OCI-LY7 (cell line): ENCODE data around the gene GRM4. TPM values are rescaled to one million over a fixed set of nuclear protein-coding genes. Genes with fewer than 3 reads are reported as not detected.
"Not testable (repeated sequence)": the region's sequence is repeated elsewhere in the genome, so short reads cannot be mapped to it uniquely, and the experiment has no call there.

ENCODE experiments used
- BruUV-seq: library from RNA; stranded (reverse); fragments of 400-500 nt; replicated peaks from 2 replicates; lab custom pipeline; 2021; lab: Mats Ljungman, UMichigan
- CTCF ChIA-PET: fragments of 300-600 bp; sonication (Branson Sonifier 250); formaldehyde crosslinking; loops from one replicate; lab custom pipeline; 2022; ENCODE audit warnings: antibody characterized with exemption; ENCODE audit not compliant: unreplicated experiment; lab: Charles Lee
- POLR2A ChIA-PET: fragments of 300-600 bp; sonication (Branson Sonifier 250); formaldehyde crosslinking; loops from one replicate; lab custom pipeline; 2022; ENCODE audit warnings: antibody characterized with exemption; lab: Charles Lee
- DNase-seq: peaks from one replicate; pipeline ENCODE4 v3.0.0-alpha.2; 2015; ENCODE audit warnings: low spot score
- H2AFZ ChIP-seq: fragments of 200-600 bp; sonication (generic), shearing (Covaris generic); 2 replicates; pipeline ENCODE4 v1.6.1; 2014; ENCODE audit warnings: mild to moderate bottlenecking, antibody characterized with exemption, low read length, moderate library complexity
- H3K27ac ChIP-seq: fragments of 200-600 bp; sonication (generic); 2 replicates; pipeline ENCODE4 v1.5.1; 2014; ENCODE audit warnings: mixed run types, low read depth, mild to moderate bottlenecking, moderate library complexity, low read length, inconsistent platforms; ENCODE audit not compliant: poor library complexity, severe bottlenecking
- H3K36me3 ChIP-seq: fragments of 200-600 bp; sonication (generic); 2 replicates; pipeline ENCODE4 v1.6.1; 2014; ENCODE audit warnings: mild to moderate bottlenecking, antibody characterized with exemption, low read length, moderate library complexity, mixed read lengths; ENCODE audit not compliant: insufficient read depth
- H3K4me1 ChIP-seq: fragments of 200-600 bp; sonication (generic); 2 replicates; pipeline ENCODE4 v1.5.1; 2014; ENCODE audit warnings: mild to moderate bottlenecking, low read length; ENCODE audit not compliant: insufficient read depth, poor library complexity, severe bottlenecking
- H3K4me2 ChIP-seq: fragments of 200-600 bp; sonication (generic); 2 replicates; pipeline ENCODE4 v1.6.1; 2014; ENCODE audit warnings: mild to moderate bottlenecking, low read length
- H3K4me3 ChIP-seq: fragments of 200-600 bp; sonication (generic); 2 replicates; pipeline ENCODE4 v1.5.1; 2014; ENCODE audit warnings: mild to moderate bottlenecking, low read depth, low read length; ENCODE audit not compliant: poor library complexity, severe bottlenecking
- H3K79me2 ChIP-seq: fragments of 200-600 bp; sonication (generic); 2 replicates; pipeline ENCODE4 v1.6.1; 2016; ENCODE audit warnings: low read depth, mild to moderate bottlenecking, low read length, moderate library complexity, mixed read lengths; ENCODE audit not compliant: insufficient read depth
- H3K9me2 ChIP-seq: fragments of 200-600 bp; sonication (generic); 2 replicates; pipeline ENCODE4 v1.6.1; 2016; ENCODE audit warnings: mild to moderate bottlenecking, low read length, mixed read lengths; ENCODE audit not compliant: insufficient read depth
- H3K9me3 ChIP-seq: fragments of 200-600 bp; sonication (generic); 2 replicates; pipeline ENCODE4 v1.6.1; 2014; ENCODE audit warnings: mild to moderate bottlenecking, mixed run types, low read length, mixed read lengths
- H4K20me1 ChIP-seq: fragments of 200-600 bp; sonication (generic); 2 replicates; pipeline ENCODE4 v1.6.1; 2014; ENCODE audit warnings: mild to moderate bottlenecking, antibody characterized with exemption, low read length, moderate library complexity, mixed read lengths; ENCODE audit not compliant: insufficient read depth
- CTCF ChIP-seq: fragments of 200-600 bp; sonication (generic); conservative IDR thresholded peaks from 2 replicates; pipeline ENCODE4 v1.5.1; 2014; ENCODE audit warnings: mild to moderate bottlenecking, antibody characterized with exemption, low read length, moderate library complexity, mixed read lengths
- EZH2phosphoT487 ChIP-seq: fragments of 200-600 bp; sonication (generic); IDR thresholded peaks from 2 replicates; pipeline ENCODE4 v1.6.1; 2018; ENCODE audit warnings: low read depth, borderline replicate concordance, mild to moderate bottlenecking, mixed run types, antibody characterized with exemption, low read length, moderate library complexity, mixed read lengths
- intact Hi-C: fragments of 100-400 bp; cut with micrococcal nuclease; formaldehyde crosslinking; loops from one replicate; pipeline ENCODE4 v1.10.0; 2022; ENCODE audit not compliant: unreplicated experiment
- total RNA-seq, 2 experiments: library from RNA; depleted of rRNA in 1 of 2; stranded (reverse); fragments of >200 nt in 1 of 2; shearing (Covaris generic) in 1 of 2; gene quantifications; 2 replicates each; pipeline ENCODE4 v1.2.3, GENCODE V29; 2014 to 2022

Gene GRM4
- total RNA-seq, 2 experiments from 2014 or later = 0.73 to 1.3 TPM

- Histone ChIP-seq H4K20me1 (no peaks in the 10 kb centered on the region), H3K4me2 (no peak overlapping the region), H3K36me3 (no peaks in the 10 kb centered on the region), H3K9me2 (no peaks in the 10 kb centered on the region), H3K4me1 (no peaks in the 10 kb centered on the region), H3K4me3 (no peak overlapping the region), H3K27ac (no peak overlapping the region), H2AFZ (no peak overlapping the region), H3K79me2 (no peaks in the 10 kb centered on the region), H3K9me3 (no peaks in the 10 kb centered on the region)
- intact Hi-C loops = no loop called here
- TF ChIP-seq CTCF (no peak), EZH2phosphoT487 (no peak)
- ChIA-PET POLR2A (no interaction called here), CTCF (no interaction called here)
- no TSS peak for BruUV-seq
- DNase-seq = no peak
These were observed 126.8 kb downstream of the GRM4 start for GRCh38 chr6:34018961-34019606.

DNA sequence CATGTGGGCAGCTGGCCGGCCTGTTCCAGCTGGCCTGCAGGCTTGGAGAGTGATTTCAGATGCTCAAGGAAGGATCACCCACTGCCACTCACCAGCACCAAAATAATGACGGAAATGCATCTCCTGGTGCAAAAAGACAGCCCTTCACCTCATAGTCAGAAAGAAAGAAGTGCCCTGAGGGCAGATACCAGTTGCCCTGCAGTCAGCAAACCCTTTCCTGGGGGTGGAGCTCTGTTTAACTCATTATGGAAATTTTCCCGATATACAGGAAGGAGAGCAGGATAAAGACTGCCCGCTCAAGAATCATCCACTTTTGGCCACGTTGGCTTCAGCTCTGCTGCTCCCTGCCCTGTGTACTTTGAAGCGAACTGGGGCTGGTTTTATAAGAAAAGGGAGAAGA, 127.9 kb downstream of the GRM4 start:
- no peaks in the 10 kb centered on the region for H3K79me2 ChIP-seq
- no peak for DNase-seq
- no peaks in the 10 kb centered on the region for H3K9me2 ChIP-seq
- POLR2A ChIA-PET = no interaction called here
- H3K36me3 ChIP-seq = no peaks in the 10 kb centered on the region
- H3K4me2 ChIP-seq = no peak overlapping the region
- TF ChIP-seq CTCF (no peak), EZH2phosphoT487 (no peak)
- no TSS peak for BruUV-seq
- intact Hi-C loops = no loop called here
- no peaks in the 10 kb centered on the region for H4K20me1 ChIP-seq
- H3K4me3 ChIP-seq = no peak overlapping the region
- no peak overlapping the region for H2AFZ ChIP-seq
- no peaks in the 10 kb centered on the region for H3K9me3 ChIP-seq
- no peaks in the 10 kb centered on the region for H3K4me1 ChIP-seq
- H3K27ac ChIP-seq = no peak overlapping the region
- CTCF ChIA-PET = no interaction called here

GRCh38 chr6:34017106-34017805, 128.6 kb downstream of the GRM4 start:
- intact Hi-C loops = no loop called here
- Histone ChIP-seq H3K79me2 (no peaks in the 10 kb centered on the region), H4K20me1 (no peaks in the 10 kb centered on the region), H3K9me2 (no peaks in the 10 kb centered on the region), H3K4me3 (no peak overlapping the region), H3K4me1 (no peaks in the 10 kb centered on the region), H3K4me2 (no peak overlapping the region), H3K27ac (no peak overlapping the region), H2AFZ (no peak overlapping the region), H3K9me3 (no peaks in the 10 kb centered on the region), H3K36me3 (no peaks in the 10 kb centered on the region)
- CTCF ChIA-PET = no interaction called here
- POLR2A ChIA-PET = no interaction called here
- BruUV-seq = no TSS peak
- DNase-seq = no peak
- no peak for TF ChIP-seq EZH2phosphoT487
- TF ChIP-seq CTCF = no peak

- H3K79me2 ChIP-seq, CTCF ChIA-PET, H3K4me2 ChIP-seq, intact Hi-C loops, H3K4me3 ChIP-seq, H2AFZ ChIP-seq, H3K36me3 ChIP-seq, H3K9me3 ChIP-seq, BruUV-seq, H3K27ac ChIP-seq, DNase-seq, H3K4me1 ChIP-seq, H3K9me2 ChIP-seq, H4K20me1 ChIP-seq, POLR2A ChIA-PET: not testable (repeated sequence)
These were observed 129.3 kb downstream of the GRM4 start for GRCh38 chr6:34016573-34016972.
